Stimulated activated CD4-positive, alpha-beta T cell treated with anti-CD3 and anti-CD28 coated beads, Interleukin-12 subunit alpha, Interleukin-12 subunit beta, amount 100 ng/mL, for 4 hours (primary cell): Measurements from ENCODE around the gene SHB.

Experiments used
- DNase-seq: peaks from one replicate; pipeline ENCODE4 v3.0.0-alpha.2; 2020

Gene SHB

GRCh38 chr9:37947977-37948376 lies 121.0 kb downstream of the SHB start:
- no peak for DNase-seq

GRCh38 chr9:37947471-37947870 lies 121.6 kb downstream of the SHB start:
- DNase-seq: no peak

DNA sequence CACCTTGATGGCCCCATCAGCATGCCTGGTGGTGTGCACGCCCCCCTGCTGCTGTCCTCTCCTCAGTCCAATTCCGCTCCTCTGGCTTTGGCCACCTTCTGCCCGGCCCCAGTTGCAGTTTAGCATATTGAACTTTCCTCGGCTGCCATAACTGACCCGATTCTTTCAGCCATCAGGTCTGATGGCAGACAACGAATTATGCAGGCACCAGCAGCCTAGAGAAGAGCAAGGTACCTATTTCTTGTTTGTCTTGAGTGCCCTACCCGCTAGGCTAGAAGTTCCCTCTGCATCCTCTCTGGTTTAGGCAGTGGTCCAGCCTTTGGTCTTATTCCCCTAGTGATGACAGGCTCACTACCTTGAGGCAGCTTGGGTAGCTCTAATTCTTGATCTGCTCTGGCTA lies 122.1 kb downstream of the SHB start:
- DNase-seq: no peak

GRCh38 chr9:37946041-37946440 lies 123.0 kb downstream of the SHB start:
- no peak for DNase-seq

DNA sequence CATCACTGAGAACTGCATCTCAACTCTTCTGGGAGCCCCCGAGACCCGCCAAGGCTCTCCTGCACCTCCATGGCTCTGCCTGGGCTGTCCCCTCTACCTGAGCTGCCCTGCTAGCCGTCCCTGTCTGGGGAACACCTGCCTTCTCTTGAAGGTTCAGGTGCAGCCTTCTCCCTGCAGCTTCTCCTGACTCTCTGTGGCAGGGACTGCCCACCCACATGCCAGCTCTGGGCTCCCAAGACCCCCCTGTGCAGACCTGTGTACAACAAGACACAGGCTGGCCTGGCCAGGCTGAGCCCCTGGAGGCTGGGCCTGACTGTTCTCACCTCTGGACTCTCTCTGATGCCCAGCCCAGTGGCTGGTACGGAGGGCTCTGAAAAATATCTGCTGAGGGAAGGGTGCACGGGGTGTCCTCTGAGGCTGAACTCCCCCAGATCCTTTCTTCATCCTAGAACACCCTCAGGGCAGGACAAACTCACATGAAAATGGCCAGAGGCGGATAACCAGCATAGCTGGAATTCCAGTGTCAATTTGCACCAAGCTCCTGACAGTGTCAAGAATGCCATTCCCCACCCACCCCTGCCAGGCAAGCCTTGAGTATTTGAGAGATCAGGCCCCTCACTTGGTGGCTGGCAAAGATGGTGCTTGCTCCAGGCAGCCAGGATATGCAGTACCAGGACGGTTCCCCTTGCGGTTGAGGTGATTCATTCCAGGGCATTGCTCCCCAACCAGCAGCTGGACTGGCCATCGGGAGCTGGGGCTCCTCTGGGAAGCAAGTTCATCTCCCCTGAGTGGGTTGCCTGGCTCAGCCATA lies 124.2 kb downstream of the SHB start:
- DNase-seq: no peak

GRCh38 chr9:37944266-37944650 lies 124.8 kb downstream of the SHB start:
- DNase-seq: no peak

DNA sequence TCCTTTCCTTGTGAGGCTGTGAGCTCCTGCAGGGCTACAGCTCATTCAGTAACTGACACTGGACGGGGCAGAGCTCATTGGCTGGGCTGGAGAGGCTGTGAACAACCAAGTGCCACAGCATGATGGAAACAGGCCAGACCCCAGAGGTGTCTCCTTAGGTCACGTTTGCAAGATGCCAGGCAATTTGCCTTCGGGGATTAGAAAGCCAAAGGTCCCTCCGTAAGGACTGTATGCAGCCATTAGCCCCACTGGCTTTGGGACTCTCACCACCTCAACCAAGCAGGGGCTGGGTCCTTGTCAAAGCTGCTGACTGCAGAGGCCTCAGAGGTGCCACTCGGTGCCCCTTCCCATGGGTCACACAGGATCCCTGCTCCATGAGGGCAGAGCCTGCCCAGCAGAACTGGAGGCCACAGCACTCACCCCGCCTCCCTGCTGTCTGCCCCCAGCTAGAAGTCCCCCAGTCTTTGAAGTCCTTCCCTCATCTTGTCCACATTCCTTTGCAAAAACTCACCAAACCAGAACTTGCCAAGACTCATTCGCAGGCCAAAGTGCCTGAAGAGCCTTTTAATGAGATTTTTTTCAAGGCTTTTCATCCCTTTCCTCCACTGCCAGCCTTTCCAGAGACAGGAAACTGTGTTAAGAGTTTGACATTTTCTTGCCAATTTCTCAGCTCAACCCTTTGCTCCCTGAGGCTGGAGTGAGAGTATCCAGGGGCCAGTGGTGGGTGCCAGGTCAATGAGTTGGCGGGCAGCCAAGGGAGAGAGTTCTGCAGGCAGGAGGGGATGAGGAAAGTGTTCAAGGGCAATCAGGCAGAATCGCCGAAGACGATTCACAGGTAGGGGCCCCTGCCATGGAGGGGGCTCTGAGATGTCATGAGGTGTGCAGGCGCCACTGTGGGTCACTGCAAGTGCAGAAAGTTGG lies 125.4 kb downstream of the SHB start:
- DNase-seq: no peak

DNA sequence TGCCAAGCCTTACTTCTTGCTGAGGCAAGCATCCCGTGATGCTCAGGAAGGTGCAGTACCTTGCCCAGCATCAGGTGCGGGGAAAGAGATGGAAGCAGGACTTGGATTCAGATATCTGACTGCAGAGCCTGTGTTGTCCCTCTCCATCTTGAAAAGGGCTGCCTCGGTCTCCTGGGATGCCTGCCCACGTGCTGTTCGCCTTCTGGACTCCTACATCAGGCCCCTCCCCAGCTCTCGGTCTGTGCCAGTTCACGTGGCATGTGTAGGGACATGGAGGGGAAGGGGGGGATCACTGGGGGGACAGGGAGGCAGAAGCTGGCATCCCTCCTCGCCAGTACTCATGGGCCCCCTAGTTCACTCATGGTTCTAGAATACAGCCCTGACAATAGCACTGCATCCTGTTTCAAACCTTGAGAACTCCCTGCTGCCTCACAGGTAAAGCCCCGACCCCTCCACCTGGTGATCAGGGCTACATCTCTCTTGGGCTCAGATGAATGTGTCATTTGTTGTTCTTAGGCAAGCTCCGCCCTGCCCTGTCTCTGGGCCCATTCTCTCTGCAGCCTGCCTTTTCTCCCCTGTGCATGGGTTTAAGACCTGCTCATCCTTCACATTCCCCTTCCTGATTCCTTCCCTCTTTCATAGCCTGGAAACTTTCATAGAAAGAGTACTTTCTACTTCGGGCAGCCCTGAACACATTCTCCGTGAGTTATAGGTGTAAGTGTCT lies 126.2 kb downstream of the SHB start:
- DNase-seq: no peak

- DNase-seq: no peak
Measured at GRCh38 chr9:37941253-37941652, 127.8 kb downstream of the SHB start.

- no peak for DNase-seq
Measured at GRCh38 chr9:37939575-37940095, 129.4 kb downstream of the SHB start.

DNA sequence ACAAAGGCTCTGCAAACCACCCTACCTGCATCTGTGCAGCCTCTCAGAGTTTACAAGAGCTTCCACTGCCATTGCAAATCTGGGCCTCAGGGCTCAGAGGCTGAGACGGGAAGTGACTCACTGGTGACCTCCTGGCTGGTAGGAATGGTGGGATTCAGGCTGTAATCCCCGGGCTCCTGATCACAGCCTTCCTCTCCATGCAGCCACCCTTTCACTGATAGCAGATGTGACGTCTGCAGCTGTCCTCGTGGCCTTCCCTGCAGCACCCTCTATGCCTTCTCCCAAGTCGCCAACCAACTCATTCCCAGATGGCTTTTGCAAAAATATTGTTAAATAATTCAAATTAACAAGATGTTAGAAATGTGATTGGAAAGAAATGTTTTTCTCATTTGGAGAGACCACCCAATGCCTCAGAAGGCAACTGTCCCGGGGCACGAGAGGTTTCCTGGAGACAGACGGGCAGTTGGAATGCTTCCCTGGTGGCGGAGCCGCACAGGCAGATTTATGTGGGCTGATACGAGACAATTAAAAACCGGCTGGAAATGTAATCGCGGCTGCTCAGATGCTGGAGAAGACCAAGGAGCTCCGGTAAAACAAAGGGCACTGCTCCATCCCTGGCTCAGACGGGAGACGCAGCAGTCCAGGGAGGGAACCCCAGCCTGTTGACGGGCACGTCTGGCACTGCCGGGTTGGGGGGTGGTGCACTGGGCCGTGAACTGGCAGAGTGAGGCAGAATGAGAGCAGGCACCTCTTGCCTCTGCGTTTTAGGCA lies 130.7 kb downstream of the SHB start:
- no peak for DNase-seq

- DNase-seq: no peak
Measured at GRCh38 chr9:37937366-37937765, 131.7 kb downstream of the SHB start.

- no peak for DNase-seq
Measured at GRCh38 chr9:37936965-37937364, 132.1 kb downstream of the SHB start.

DNA sequence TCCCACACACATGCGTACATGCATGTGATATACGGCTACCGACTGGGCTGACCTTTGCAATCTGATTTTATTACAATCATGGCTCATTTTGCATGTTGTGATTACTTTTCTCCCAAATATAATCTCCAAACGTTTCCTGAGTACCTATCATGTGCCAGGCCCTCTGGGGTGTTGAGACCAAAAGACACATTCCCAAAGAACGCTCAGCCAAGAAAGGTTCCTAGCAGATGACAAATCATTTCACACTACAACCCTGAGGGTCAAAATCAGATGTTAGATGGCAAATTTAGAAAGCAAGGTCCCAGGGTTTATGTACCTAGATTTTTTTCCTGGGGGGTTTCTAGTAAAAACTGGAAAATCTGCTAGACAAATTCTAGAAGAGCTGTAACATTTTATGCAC lies 132.7 kb downstream of the SHB start:
- no peak for DNase-seq

DNA sequence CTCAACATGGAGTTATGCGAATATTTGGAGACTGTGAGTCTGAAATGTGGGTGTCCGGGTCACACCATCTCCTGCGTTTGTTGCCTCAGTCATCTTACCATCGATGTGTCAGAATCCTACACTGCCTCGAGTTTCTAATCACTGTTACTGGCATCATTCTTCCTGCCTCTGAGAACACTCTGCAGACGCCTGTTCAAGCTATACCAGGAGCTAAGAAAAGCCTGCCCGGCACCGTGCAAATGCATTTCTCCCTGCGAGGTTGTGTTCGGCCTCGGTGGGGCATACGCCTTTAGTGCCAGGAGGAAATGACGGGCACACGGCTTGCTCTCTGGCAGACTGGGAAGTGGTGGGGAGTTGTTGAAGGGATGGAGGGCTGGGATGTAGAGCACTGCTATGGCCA lies 133.9 kb downstream of the SHB start:
- DNase-seq: no peak

GRCh38 chr9:37931592-37931991 lies 137.4 kb downstream of the SHB start:
- DNase-seq: no peak

- no peak for DNase-seq
Measured at GRCh38 chr9:37929441-37929895, 139.6 kb downstream of the SHB start.

DNA sequence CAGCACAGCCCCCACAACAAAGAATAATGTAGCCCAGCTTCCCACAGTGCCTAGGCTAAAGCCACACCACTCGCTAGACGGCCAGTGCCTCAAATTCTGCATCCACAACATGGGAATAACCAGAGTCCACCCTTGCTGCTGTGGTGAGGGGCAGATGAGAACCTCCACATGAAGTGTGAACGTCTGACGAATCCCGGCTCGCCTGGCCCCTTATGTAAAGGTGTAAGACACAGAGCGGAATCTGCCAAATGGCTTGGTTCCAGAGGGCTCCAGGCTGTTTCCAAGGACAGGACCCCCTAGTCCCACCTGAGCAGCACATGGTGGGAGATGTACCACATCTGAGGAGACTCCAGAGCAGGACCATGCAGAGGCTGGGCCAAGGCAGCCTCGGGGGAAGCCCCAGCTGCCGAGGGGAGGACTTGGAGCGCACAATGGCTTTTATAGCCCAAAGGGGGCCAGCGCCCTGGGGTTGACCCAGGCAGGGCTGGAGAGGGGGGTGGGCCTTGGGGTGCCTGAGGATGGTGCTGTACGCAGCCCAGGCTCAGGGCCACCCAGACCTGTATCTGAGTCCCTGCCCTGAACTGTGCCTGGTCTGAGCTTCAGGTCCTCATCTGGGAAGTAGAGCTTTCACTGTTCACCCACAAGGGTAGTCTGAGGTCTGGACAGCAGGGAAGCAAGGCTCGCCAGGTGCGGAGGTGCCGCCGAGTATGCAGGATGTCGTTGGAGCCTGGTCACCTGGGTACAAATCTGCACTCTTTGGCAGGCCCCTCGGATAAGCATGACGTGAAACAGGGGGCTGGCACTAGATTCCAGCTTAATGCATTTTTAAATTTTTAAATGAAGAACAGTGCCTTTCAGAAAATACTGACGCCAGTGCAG lies 140.2 kb downstream of the SHB start:
- no peak for DNase-seq

GRCh38 chr9:37927601-37928551 lies 141.2 kb downstream of the SHB start:
- no peak for DNase-seq

GRCh38 chr9:37927132-37927531 lies 141.9 kb downstream of the SHB start:
- DNase-seq: no peak
